Measurements from ENCODE around the gene B4GALT2.

Gene B4GALT2

GRCh38 chr1:43969746-43970466 lies 9.1 kb upstream of the B4GALT2 start, which contains the start of gene DPH2:
DPH2 (plus strand) TSS chr1:43970010; CDS start chr1:43970176, 166 bp downstream.
- peak; percentile 99 to 100 for DNase-seq

GRCh38 chr1:43970502-43970901 lies 8.5 kb upstream of the B4GALT2 start:
- no peak for DNase-seq

- DNase-seq = no peak
Measured at GRCh38 chr1:43970911-43971310, 8.1 kb upstream of the B4GALT2 start.

GRCh38 chr1:43971336-43971980 lies 7.6 kb upstream of the B4GALT2 start:
- DNase-seq = no peak

GRCh38 chr1:43973981-43974442 lies 5.0 kb upstream of the B4GALT2 start:
- no peak for DNase-seq

- peak; percentile 94 to 100 for DNase-seq
Measured at GRCh38 chr1:43974443-43975248, 4.4 kb upstream of the B4GALT2 start, which contains the start of gene ATP6V0B. ATP6V0B (plus strand) TSS chr1:43974960; CDS start chr1:43975041, 81 bp downstream.

- DNase-seq = peak; percentile 56 to 73
Measured at GRCh38 chr1:43975249-43975961, 3.6 kb upstream of the B4GALT2 start.

- DNase-seq = peak in 1 of 2 experiments; percentile 26
Measured at GRCh38 chr1:43976045-43976444, 3.0 kb upstream of the B4GALT2 start.

- no peak for DNase-seq
Measured at GRCh38 chr1:43976890-43977289, 2.1 kb upstream of the B4GALT2 start.

- DNase-seq = no peak
Measured at GRCh38 chr1:43977376-43978263, 1.4 kb upstream of the B4GALT2 start.

GRCh38 chr1:43978264-43978550 lies 803 bp upstream of the B4GALT2 start:
- no peak for DNase-seq

- DNase-seq = no peak
Measured at GRCh38 chr1:43979261-43979527, 184 bp downstream of the B4GALT2 start.

GRCh38 chr1:43979528-43980254 lies 681 bp downstream of the B4GALT2 start:
- peak in 1 of 2 experiments; percentile 74 for DNase-seq

GRCh38 chr1:43980255-43981134 lies 1.5 kb downstream of the B4GALT2 start:
- DNase-seq = peak in 1 of 2 experiments; percentile 49

- peak in 1 of 2 experiments; percentile 73 for DNase-seq
Measured at GRCh38 chr1:43981135-43981491, 2.1 kb downstream of the B4GALT2 start.

GRCh38 chr1:43981636-43982035 lies 2.6 kb downstream of the B4GALT2 start:
- no peak for DNase-seq

GRCh38 chr1:43982241-43982640 lies 3.2 kb downstream of the B4GALT2 start:
- no peak for DNase-seq

GRCh38 chr1:43982808-43983207 lies 3.8 kb downstream of the B4GALT2 start:
- no peak for DNase-seq

GRCh38 chr1:43983253-43983899 lies 4.4 kb downstream of the B4GALT2 start:
- no peak for DNase-seq

GRCh38 chr1:43984855-43985254 lies 5.8 kb downstream of the B4GALT2 start:
- no peak for DNase-seq

Measured in NCI-H526 (cell line).